Peyer's patch (tissue), 4 donors: ENCODE data around the gene P2RY12.

ENCODE experiments used
- POLR2A ChIP-seq, 2 donors: fragments of 450-650 bp; IDR thresholded peaks; one replicate each; pipeline ENCODE4 v1.5.1; 2017; ENCODE audit warnings: antibody characterized with exemption in 2 of 2, mild to moderate bottlenecking in 2 of 2, moderate library complexity in 2 of 2
- TF ChIP-seq, protein P1 (sequence below), 6 experiments: fragments of 450-650 bp in 4 of 6; fragments of 200-600 bp in 2 of 6; sonication (generic) in 1 of 6; IDR thresholded peaks; one replicate each; pipeline ENCODE4 v1.5.1; 2017 to 2019; ENCODE audit warnings: antibody characterized with exemption in 6 of 6, mild to moderate bottlenecking in 3 of 6, moderate library complexity in 1 of 6

DNA sequence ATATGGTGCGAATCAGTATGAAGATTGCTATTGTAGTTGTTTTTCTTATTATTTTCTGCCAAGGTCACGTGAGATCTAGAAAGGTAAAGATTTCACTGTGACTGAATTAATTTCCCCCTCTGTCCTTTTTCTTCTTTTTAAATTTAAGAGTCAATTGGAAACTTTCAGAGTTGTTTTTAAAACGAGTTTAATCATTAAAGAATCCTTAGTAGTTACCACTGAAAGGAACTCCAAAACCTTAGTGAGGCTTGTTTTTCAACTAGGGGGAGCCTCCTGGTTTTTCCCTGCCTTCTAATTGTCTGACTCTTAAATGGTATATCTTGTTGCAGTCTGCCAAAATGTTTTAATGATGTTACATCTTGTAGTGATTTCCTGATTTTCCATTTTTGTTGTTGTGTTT, 17.6 kb downstream of the P2RY12 start:
- TF ChIP-seq, protein P1, sequence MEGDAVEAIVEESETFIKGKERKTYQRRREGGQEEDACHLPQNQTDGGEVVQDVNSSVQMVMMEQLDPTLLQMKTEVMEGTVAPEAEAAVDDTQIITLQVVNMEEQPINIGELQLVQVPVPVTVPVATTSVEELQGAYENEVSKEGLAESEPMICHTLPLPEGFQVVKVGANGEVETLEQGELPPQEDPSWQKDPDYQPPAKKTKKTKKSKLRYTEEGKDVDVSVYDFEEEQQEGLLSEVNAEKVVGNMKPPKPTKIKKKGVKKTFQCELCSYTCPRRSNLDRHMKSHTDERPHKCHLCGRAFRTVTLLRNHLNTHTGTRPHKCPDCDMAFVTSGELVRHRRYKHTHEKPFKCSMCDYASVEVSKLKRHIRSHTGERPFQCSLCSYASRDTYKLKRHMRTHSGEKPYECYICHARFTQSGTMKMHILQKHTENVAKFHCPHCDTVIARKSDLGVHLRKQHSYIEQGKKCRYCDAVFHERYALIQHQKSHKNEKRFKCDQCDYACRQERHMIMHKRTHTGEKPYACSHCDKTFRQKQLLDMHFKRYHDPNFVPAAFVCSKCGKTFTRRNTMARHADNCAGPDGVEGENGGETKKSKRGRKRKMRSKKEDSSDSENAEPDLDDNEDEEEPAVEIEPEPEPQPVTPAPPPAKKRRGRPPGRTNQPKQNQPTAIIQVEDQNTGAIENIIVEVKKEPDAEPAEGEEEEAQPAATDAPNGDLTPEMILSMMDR (IDR thresholded peaks at IDR 0.05) = no peak
- no peak for TF ChIP-seq POLR2A (IDR thresholded peaks at IDR 0.05)
